ENCODE measurements around the gene EFHC1. TPM values are rescaled to one million over a fixed set of nuclear protein-coding genes. Genes with fewer than 3 reads are reported as not detected.

EFHC1 gene
- total and polyA plus RNA-seq, 2 donors (not counting 1 experiment from before 2014, with no cell fraction given): 19.4 to 34.8 TPM

DNA sequence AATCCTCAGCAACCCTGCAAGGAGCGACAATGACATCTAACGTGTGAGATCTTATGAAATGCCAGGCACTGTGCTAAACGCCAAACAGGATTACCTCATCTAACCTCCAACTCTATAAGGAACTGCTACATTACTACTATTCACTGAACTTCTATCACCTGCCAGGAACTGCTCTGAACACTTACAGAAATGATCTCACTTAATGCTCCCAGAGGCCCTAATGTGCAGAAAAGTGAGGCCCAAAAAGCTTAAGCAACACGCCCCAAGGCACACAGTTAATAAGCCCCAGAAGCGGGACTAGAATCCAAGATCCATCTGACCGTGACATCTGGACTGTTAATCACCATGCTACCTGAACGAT lies 128.2 kb downstream of the EFHC1 start:
- DNase-seq (no peak), ATAC-seq (ENCODE audit: low read depth) (no peak)
- Histone ChIP-seq H3K79me2 (ENCODE audit: control insufficient read depth, insufficient read depth, low read length) (peaks cover 43% of the 10 kb centered on the region), H3K4me3 (ENCODE audit: control extremely low read depth in 1 of 5, extremely low read depth in 1 of 5, insufficient read depth in 1 of 5, low read depth in 2 of 5, low read length in 4 of 5) (no peak overlapping the region), H3K9me3 (ENCODE audit: control extremely low read depth in 1 of 3, control insufficient read depth in 2 of 3, insufficient read depth in 1 of 3, low read length in 2 of 3) (no peaks in the 10 kb centered on the region), H2AFZ (ENCODE audit: insufficient read depth, low read depth, low read length, poor library complexity, severe bottlenecking) (no peak overlapping the region), H4K20me1 (ENCODE audit: control insufficient read depth, insufficient read depth, low read length, poor library complexity, severe bottlenecking) (peaks cover 18% of the 10 kb centered on the region), H3K4me1 (ENCODE audit: control insufficient read depth in 2 of 2, insufficient read depth in 2 of 2, low read length in 2 of 2) (peaks cover 7 to 20% of the 10 kb centered on the region in 2 donors), H3K36me3 (replicated peaks in 1 of 2; ENCODE audit: control extremely low read depth in 1 of 2, control insufficient read depth in 1 of 2, extremely low read depth in 1 of 2, insufficient read depth in 2 of 2, low read length in 1 of 2) (peaks cover 0 to 4% of the 10 kb centered on the region in 2 experiments), H3K27ac (ENCODE audit: low read length in 2 of 2) (no peak overlapping the region), H3K27me3 (replicated peaks in 1 of 4; ENCODE audit: control extremely low read depth in 1 of 4, control insufficient read depth in 3 of 4, insufficient read depth in 4 of 4, low read length in 3 of 4) (no peaks in the 10 kb centered on the region), H3K9ac (ENCODE audit: low read length) (no peak overlapping the region), H3K4me2 (replicated peaks; ENCODE audit: low read depth, low read length, poor library complexity, severe bottlenecking) (no peak overlapping the region)
- no peaks in the 10 kb centered on the region for H3K9me3 Mint-ChIP-seq (ENCODE audit: insufficient read depth)
- no peak for TF ChIP-seq EZH2 (IDR thresholded peaks at IDR 0.05; ENCODE audit: borderline replicate concordance, insufficient read depth, low read depth, low read length, poor library complexity, severe bottlenecking)
- TF ChIP-seq, protein P1, sequence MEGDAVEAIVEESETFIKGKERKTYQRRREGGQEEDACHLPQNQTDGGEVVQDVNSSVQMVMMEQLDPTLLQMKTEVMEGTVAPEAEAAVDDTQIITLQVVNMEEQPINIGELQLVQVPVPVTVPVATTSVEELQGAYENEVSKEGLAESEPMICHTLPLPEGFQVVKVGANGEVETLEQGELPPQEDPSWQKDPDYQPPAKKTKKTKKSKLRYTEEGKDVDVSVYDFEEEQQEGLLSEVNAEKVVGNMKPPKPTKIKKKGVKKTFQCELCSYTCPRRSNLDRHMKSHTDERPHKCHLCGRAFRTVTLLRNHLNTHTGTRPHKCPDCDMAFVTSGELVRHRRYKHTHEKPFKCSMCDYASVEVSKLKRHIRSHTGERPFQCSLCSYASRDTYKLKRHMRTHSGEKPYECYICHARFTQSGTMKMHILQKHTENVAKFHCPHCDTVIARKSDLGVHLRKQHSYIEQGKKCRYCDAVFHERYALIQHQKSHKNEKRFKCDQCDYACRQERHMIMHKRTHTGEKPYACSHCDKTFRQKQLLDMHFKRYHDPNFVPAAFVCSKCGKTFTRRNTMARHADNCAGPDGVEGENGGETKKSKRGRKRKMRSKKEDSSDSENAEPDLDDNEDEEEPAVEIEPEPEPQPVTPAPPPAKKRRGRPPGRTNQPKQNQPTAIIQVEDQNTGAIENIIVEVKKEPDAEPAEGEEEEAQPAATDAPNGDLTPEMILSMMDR (IDR thresholded peaks at IDR 0.05): no peak
- H3K4me1 Mint-ChIP-seq: peaks cover 61% of the 10 kb centered on the region
- H3K4me3 Mint-ChIP-seq: no peak overlapping the region
- no peak overlapping the region for H3K27ac Mint-ChIP-seq
- 91% methylated on average over 7 of the region's 7 CpGs for WGBS (ENCODE audit: insufficient coverage)
- CTCF ChIA-PET: interaction anchor here (0.8 kb wide), 1 partner anchor 16 kb away, joined by 3 read pairs; no protein-coding TSS in a partner anchor
- intact Hi-C loops (cut with micrococcal nuclease): no loop called here
- POLR2A ChIA-PET: no interaction called here
- H3K27me3 Mint-ChIP-seq: no peaks in the 10 kb centered on the region

DNA sequence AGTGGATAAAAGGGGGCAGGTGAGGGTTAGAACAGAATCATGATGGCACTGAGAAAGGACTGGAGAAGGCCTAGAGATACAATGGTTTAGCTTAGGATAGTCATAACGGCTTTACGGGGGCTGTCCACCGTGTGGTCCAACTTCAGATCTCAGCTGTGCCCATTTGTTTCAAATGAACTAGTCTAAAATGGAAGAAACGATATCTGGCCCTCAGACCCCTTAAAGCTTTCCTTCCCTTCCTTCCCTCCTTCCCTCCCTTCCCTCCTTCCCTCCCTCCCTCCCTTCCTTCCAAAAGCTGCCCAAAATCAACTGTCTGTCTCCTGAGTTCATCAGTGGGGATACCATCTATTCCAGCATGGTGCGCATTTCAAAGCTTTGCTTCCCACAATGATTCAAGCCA lies 128.9 kb downstream of the EFHC1 start:
- H3K4me1 Mint-ChIP-seq: peaks cover 68% of the 10 kb centered on the region
- ATAC-seq (ENCODE audit: low read depth) (no peak), DNase-seq (no peak)
- Histone ChIP-seq H3K79me2 (ENCODE audit: control insufficient read depth, insufficient read depth, low read length) (peaks cover 47% of the 10 kb centered on the region), H3K4me2 (replicated peaks; ENCODE audit: low read depth, low read length, poor library complexity, severe bottlenecking) (no peak overlapping the region), H2AFZ (ENCODE audit: insufficient read depth, low read depth, low read length, poor library complexity, severe bottlenecking) (no peak overlapping the region), H3K9ac (ENCODE audit: low read length) (no peak overlapping the region), H3K4me1 (ENCODE audit: control insufficient read depth in 2 of 2, insufficient read depth in 2 of 2, low read length in 2 of 2) (peaks cover 7 to 20% of the 10 kb centered on the region in 2 donors), H3K4me3 (ENCODE audit: control extremely low read depth in 1 of 5, extremely low read depth in 1 of 5, insufficient read depth in 1 of 5, low read depth in 2 of 5, low read length in 4 of 5) (no peak overlapping the region), H3K36me3 (replicated peaks in 1 of 2; ENCODE audit: control extremely low read depth in 1 of 2, control insufficient read depth in 1 of 2, extremely low read depth in 1 of 2, insufficient read depth in 2 of 2, low read length in 1 of 2) (peaks cover 0 to 2% of the 10 kb centered on the region in 2 experiments), H3K27me3 (replicated peaks in 1 of 4; ENCODE audit: control extremely low read depth in 1 of 4, control insufficient read depth in 3 of 4, insufficient read depth in 4 of 4, low read length in 3 of 4) (no peaks in the 10 kb centered on the region), H4K20me1 (ENCODE audit: control insufficient read depth, insufficient read depth, low read length, poor library complexity, severe bottlenecking) (peaks cover 24% of the 10 kb centered on the region), H3K27ac (ENCODE audit: low read length in 2 of 2) (no peak overlapping the region), H3K9me3 (ENCODE audit: control extremely low read depth in 1 of 3, control insufficient read depth in 2 of 3, insufficient read depth in 1 of 3, low read length in 2 of 3) (no peaks in the 10 kb centered on the region)
- H3K9me3 Mint-ChIP-seq (ENCODE audit: insufficient read depth): no peaks in the 10 kb centered on the region
- intact Hi-C loops (cut with micrococcal nuclease): no loop called here
- 100% methylated on average over 5 of the region's 5 CpGs for whole genome bisulfite sequencing (ENCODE audit: insufficient coverage)
- POLR2A ChIA-PET: interaction anchor here (0.6 kb wide), 1 partner anchor 241 kb away, joined by 3 read pairs; no protein-coding TSS in a partner anchor
- H3K4me3 Mint-ChIP-seq: no peak overlapping the region
- CTCF ChIA-PET: no interaction called here
- H3K27me3 Mint-ChIP-seq: no peaks in the 10 kb centered on the region
- no peak overlapping the region for H3K27ac Mint-ChIP-seq
- TF ChIP-seq, protein P1 (IDR thresholded peaks at IDR 0.05): no peak
- no peak for TF ChIP-seq EZH2 (IDR thresholded peaks at IDR 0.05; ENCODE audit: borderline replicate concordance, insufficient read depth, low read depth, low read length, poor library complexity, severe bottlenecking)

All from B cell (primary cell).